Endothelial cell of umbilical vein (primary cell): ENCODE results near the gene LAG3. TPM values are rescaled to one million over a fixed set of nuclear protein-coding genes. Genes with fewer than 3 reads are reported as not detected.

Experiments used
- BruUV-seq: library from RNA; stranded (reverse); fragments of 400-500 nt; replicated peaks from 2 replicates; lab custom pipeline; 2021; lab: Mats Ljungman, UMichigan
- CTCF ChIA-PET: fragments of 300-600, 350-600 bp; sonication (Branson Sonifier 250); formaldehyde crosslinking; loops from one replicate; lab custom pipeline; 2021; ENCODE audit warnings: antibody characterized with exemption, inconsistent platforms; lab: Charles Lee
- POLR2A ChIA-PET: fragments of 300-600, 350-600 bp; sonication (Branson Sonifier 250); formaldehyde crosslinking; loops from one replicate; lab custom pipeline; 2021; ENCODE audit warnings: antibody characterized with exemption, inconsistent platforms; lab: Charles Lee
- DNase-seq: peaks from one replicate; pipeline ENCODE4 v3.0.0-alpha.2; 2011; ENCODE audit warnings: low read depth, low spot score
- FAIRE-seq: peaks from 2 replicates; lab custom pipeline; 2011; peaks lifted over from hg19 to GRCh38; lab: Jason Lieb, UNC
- H2AFZ ChIP-seq: 2 replicates; pipeline ENCODE4 v1.6.0; 2012; ENCODE audit warnings: low read depth, low read length, control low read depth, inconsistent platforms
- H3K27ac ChIP-seq: 2 replicates; pipeline ENCODE4 v1.5.1; 2011; ENCODE audit warnings: low read depth, mild to moderate bottlenecking, control low read depth, low read length, moderate library complexity; ENCODE audit not compliant: insufficient read depth
- H3K27me3 ChIP-seq, 2 experiments: 2 replicates each; pipeline versions ENCODE4 v1.6.0 to v1.6.1; 2011; ENCODE audit warnings: low read length in 2 of 2, mixed read lengths in 1 of 2; ENCODE audit not compliant: control insufficient read depth in 2 of 2, insufficient read depth in 2 of 2
- H3K36me3 ChIP-seq, 2 experiments: 2 replicates in 1 of 2; 3 replicates in 1 of 2; pipeline ENCODE4 v1.5.1; 2011; ENCODE audit warnings: low read length in 2 of 2, mild to moderate bottlenecking in 1 of 2, moderate library complexity in 1 of 2; ENCODE audit not compliant: control insufficient read depth in 2 of 2, insufficient read depth in 2 of 2; ENCODE audit errors: extremely low read depth in 1 of 2
- H3K4me1 ChIP-seq: 3 replicates; pipeline ENCODE4 v1.5.1; 2011; ENCODE audit warnings: mild to moderate bottlenecking, low read length; ENCODE audit not compliant: control insufficient read depth, insufficient read depth; ENCODE audit errors: extremely low read depth
- H3K4me2 ChIP-seq: 2 replicates; pipeline ENCODE4 v1.6.1; 2011; ENCODE audit warnings: low read length, control low read depth, mixed read lengths; ENCODE audit not compliant: insufficient read depth
- H3K4me3 ChIP-seq, 3 experiments: fragments of 200-600 bp in 1 of 3; sonication (generic), shearing (Covaris generic) in 1 of 3; replicated peaks in 1 of 3; 2 replicates each; pipeline ENCODE4 v1.5.1; 2011 to 2016; ENCODE audit warnings: control low read depth in 3 of 3, low read length in 3 of 3, mild to moderate bottlenecking in 2 of 3, inconsistent platforms in 1 of 3, low read depth in 1 of 3, moderate library complexity in 1 of 3; ENCODE audit not compliant: insufficient read depth in 1 of 3
- H3K79me2 ChIP-seq: 2 replicates; pipeline ENCODE4 v1.6.0; 2012; ENCODE audit warnings: low read length, inconsistent platforms; ENCODE audit not compliant: control insufficient read depth, insufficient read depth
- H3K9ac ChIP-seq: replicated peaks from 2 replicates; pipeline ENCODE3; 2011; ENCODE audit warnings: low read length, control low read depth; ENCODE audit not compliant: insufficient read depth; ENCODE audit errors: extremely low read depth
- H3K9me1 ChIP-seq: replicated peaks from 3 replicates; pipeline ENCODE4 v1.6.0; 2011; ENCODE audit warnings: mild to moderate bottlenecking, low read length; ENCODE audit not compliant: control insufficient read depth, insufficient read depth; ENCODE audit errors: extremely low read depth
- H3K9me3 ChIP-seq: replicated peaks from 2 replicates; pipeline ENCODE4 v1.5.1; 2012; ENCODE audit warnings: low read length, inconsistent platforms; ENCODE audit not compliant: control insufficient read depth, insufficient read depth
- H4K20me1 ChIP-seq: replicated peaks from 2 replicates; pipeline ENCODE3; 2011; ENCODE audit warnings: mild to moderate bottlenecking, low read length; ENCODE audit not compliant: control insufficient read depth, insufficient read depth; ENCODE audit errors: extremely low read depth
- CTCF ChIP-seq, 2 donors: IDR thresholded peaks; 1 replicate in 1 of 2; 2 replicates in 1 of 2; pipeline ENCODE4 v1.5.1; 2011; ENCODE audit warnings: low read length in 2 of 2, mild to moderate bottlenecking in 2 of 2, moderate library complexity in 2 of 2, control low read depth in 1 of 2, inconsistent platforms in 1 of 2, low read depth in 1 of 2; ENCODE audit not compliant: insufficient read depth in 1 of 2; ENCODE audit errors: extremely low read depth in 1 of 2
- EZH2 ChIP-seq: IDR thresholded peaks from 2 replicates; pipeline ENCODE4 v1.6.1; 2012; ENCODE audit warnings: borderline replicate concordance, low read depth, mild to moderate bottlenecking, moderate library complexity, low read length, inconsistent platforms; ENCODE audit not compliant: severe bottlenecking
- GATA2 ChIP-seq: IDR thresholded peaks from 2 replicates; pipeline ENCODE4 v1.7.0; 2011; ENCODE audit warnings: low read depth, mild to moderate bottlenecking, moderate library complexity, mixed read lengths, low read length; ENCODE audit not compliant: insufficient read length, insufficient read depth
- JUN ChIP-seq: IDR thresholded peaks from 2 replicates; pipeline ENCODE4 v1.6.1; 2011; ENCODE audit warnings: borderline replicate concordance, low read depth; ENCODE audit not compliant: insufficient read length, insufficient read depth
- POLR2AphosphoS5 ChIP-seq: IDR thresholded peaks from 2 replicates; pipeline ENCODE4 v1.6.1; 2012; ENCODE audit warnings: low read depth, mild to moderate bottlenecking, control low read depth, low read length, moderate library complexity; ENCODE audit not compliant: insufficient read depth
- dilution Hi-C: fragments of 300-500 bp; cut with MboI; formaldehyde crosslinking; loops from one replicate; pipeline ENCODE4 v1.15.0; 2019; ENCODE audit warnings: low sequenced_read_pairs; ENCODE audit not compliant: extremely low pct_ligation_motif_present
- intact Hi-C: fragments of 100-400 bp; cut with micrococcal nuclease; formaldehyde crosslinking; loops from one replicate; pipeline ENCODE4 v1.10.0; 2022
- polyA plus RNA-seq, 4 experiments: library from polyadenylated mRNA; depleted of rRNA in 3 of 4; stranded (reverse) in 3 of 4; unstranded in 1 of 4; fragments of >200 nt; gene quantifications; 2 replicates each; pipeline versions ENCODE4 v1.2.1 to v1.2.3, GENCODE V29; 2011 to 2012; ENCODE audit warnings: missing spikeins in 1 of 4
- total RNA-seq: library from RNA; stranded (reverse); gene quantifications from 2 replicates; pipeline ENCODE4 v1.2.3, GENCODE V29; 2021

LAG3 gene
- total and polyA plus RNA-seq, 2 donors (not counting 3 experiments of a cell fraction or from before 2014, with no cell fraction given) = 1.3 to 3.8 TPM

- Histone ChIP-seq H3K27ac (peak overlapping the region; percentile 98), H4K20me1 (no peaks in the 10 kb centered on the region), H3K4me2 (peak overlapping the region; percentile 55), H2AFZ (peak overlapping the region; percentile 87), H3K9ac (peak overlapping the region; percentile 96), H3K9me1 (no peaks in the 10 kb centered on the region), H3K27me3 (no peaks in the 10 kb centered on the region), H3K4me1 (peaks cover 10% of the 10 kb centered on the region), H3K9me3 (no peaks in the 10 kb centered on the region), H3K79me2 (peaks cover 16% of the 10 kb centered on the region), H3K36me3 (peaks cover 19 to 34% of the 10 kb centered on the region in 2 experiments), H3K4me3 (peak overlapping the region; percentile 52 to 76 (median 72))
- intact Hi-C loops = no loop called here
- peak; percentile 42 to 48 for TF ChIP-seq CTCF (IDR thresholded peaks at IDR 0.05; ENCODE audit: extremely low read depth in 1 of 2, insufficient read depth in 1 of 2, low read depth in 1 of 2, low read length in 2 of 2)
- no peak for TF ChIP-seq POLR2AphosphoS5
- TF ChIP-seq GATA2 = no peak
- no peak for TF ChIP-seq JUN
- TF ChIP-seq EZH2 = no peak
- ChIA-PET POLR2A (interaction anchor here (0.7 to 3.1 kb wide), 13 partner anchors 11 to 173 kb away, joined by 3 to 43 read pairs (median 5); partner anchors contain the start of genes COPS7A, GPR162, PTMS and SPSB2), CTCF (interaction anchor here (1.1 to 6.1 kb wide), 23 partner anchors 10 to 136 kb away, joined by 3 to 234 read pairs (median 13); partner anchors contain the start of genes CDCA3, COPS7A, GPR162 and LAG3)
- DNase-seq (peak; percentile 67), FAIRE-seq (no peak)
- dilution Hi-C loops = no loop called here
- TSS peak; percentile 13 for BruUV-seq
These were observed 20.0 kb upstream of the LAG3 start for GRCh38 chr12:6752167-6752920.
